ENCODE measurements around the gene STK11IP. TPM values are rescaled to one million over a fixed set of nuclear protein-coding genes. Genes with fewer than 3 reads are reported as not detected.

Gene STK11IP
- total and polyA plus RNA-seq, 7 donors, result 5.5 to 13.3 (median 9.0) TPM

- DNase-seq (no peak), ATAC-seq (peak; percentile 61 to 81 (median 72))
- intact Hi-C loops (cut with DNase I), result no loop called here
- no peaks in the 10 kb centered on the region for H3K27me3 ChIP-seq (ENCODE audit: insufficient read depth in 3 of 3, low read length in 2 of 3)
- no peaks in the 10 kb centered on the region for H3K4me1 ChIP-seq
- no peaks in the 10 kb centered on the region for H3K9me3 ChIP-seq
- WGBS, 3 donors, result 56 to 70% (median 64%) methylated on average over 8 of the region's 8 CpGs
- no peak overlapping the region for H3K4me3 ChIP-seq
- TF ChIP-seq CTCF (IDR thresholded peaks at IDR 0.05), result no peak
- no peak overlapping the region for H3K27ac ChIP-seq
- H3K36me3 ChIP-seq (ENCODE audit: insufficient read depth in 1 of 2, low read depth in 1 of 2), result no peaks in the 10 kb centered on the region
Measured at GRCh38 chr2:219578811-219579613, 18.6 kb upstream of the STK11IP start.

- intact Hi-C loops (cut with DNase I), result no loop called here
- WGBS, 3 donors, result 70 to 76% (median 71%) methylated on average over 2 of the region's 2 CpGs
- H3K9me3 ChIP-seq, result no peaks in the 10 kb centered on the region
- H3K4me1 ChIP-seq, result no peaks in the 10 kb centered on the region
- H3K36me3 ChIP-seq (ENCODE audit: insufficient read depth in 1 of 2, low read depth in 1 of 2), result no peaks in the 10 kb centered on the region
- TF ChIP-seq CTCF (IDR thresholded peaks at IDR 0.05), result no peak
- H3K4me3 ChIP-seq, result no peak overlapping the region
- ATAC-seq (no peak), DNase-seq (no peak)
- no peaks in the 10 kb centered on the region for H3K27me3 ChIP-seq (ENCODE audit: insufficient read depth in 3 of 3, low read length in 2 of 3)
- no peak overlapping the region for H3K27ac ChIP-seq
Measured at GRCh38 chr2:219581346-219581745, 16.3 kb upstream of the STK11IP start.

GRCh38 chr2:219591091-219591490 lies 6.6 kb upstream of the STK11IP start:
- intact Hi-C loops (cut with DNase I), result no loop called here
- Histone ChIP-seq H3K36me3 (ENCODE audit: insufficient read depth in 1 of 2, low read depth in 1 of 2) (no peaks in the 10 kb centered on the region), H3K27ac (no peak overlapping the region), H3K27me3 (ENCODE audit: insufficient read depth in 3 of 3, low read length in 2 of 3) (no peaks in the 10 kb centered on the region), H3K4me3 (no peak overlapping the region), H3K9me3 (no peaks in the 10 kb centered on the region), H3K4me1 (no peaks in the 10 kb centered on the region)
- DNase-seq (no peak), ATAC-seq (no peak)
- no peak for TF ChIP-seq CTCF (IDR thresholded peaks at IDR 0.05)
- 69 to 89% (median 75%) methylated on average over 4 of the region's 4 CpGs for WGBS, 3 donors

GRCh38 chr2:219592736-219593135 lies 4.9 kb upstream of the STK11IP start:
- no peak for DNase-seq
- Histone ChIP-seq H3K27ac (no peak overlapping the region), H3K9me3 (no peaks in the 10 kb centered on the region), H3K27me3 (ENCODE audit: insufficient read depth in 3 of 3, low read length in 2 of 3) (no peaks in the 10 kb centered on the region), H3K4me3 (no peak overlapping the region), H3K36me3 (ENCODE audit: insufficient read depth in 1 of 2, low read depth in 1 of 2) (no peaks in the 10 kb centered on the region), H3K4me1 (no peaks in the 10 kb centered on the region)
- intact Hi-C loops (cut with DNase I), result no loop called here
- ATAC-seq, result no peak
- no peak for TF ChIP-seq CTCF (IDR thresholded peaks at IDR 0.05)
- 41 to 63% (median 52%) methylated on average over 6 of the region's 6 CpGs for whole genome bisulfite sequencing, 3 donors

GRCh38 chr2:219593154-219593553 lies 4.5 kb upstream of the STK11IP start:
- H3K36me3 ChIP-seq (ENCODE audit: insufficient read depth in 1 of 2, low read depth in 1 of 2), result no peaks in the 10 kb centered on the region
- intact Hi-C loops (cut with DNase I), result no loop called here
- H3K27ac ChIP-seq, result no peak overlapping the region
- TF ChIP-seq CTCF (IDR thresholded peaks at IDR 0.05), result no peak
- no peaks in the 10 kb centered on the region for H3K9me3 ChIP-seq
- DNase-seq, result no peak
- H3K27me3 ChIP-seq (ENCODE audit: insufficient read depth in 3 of 3, low read length in 2 of 3), result no peaks in the 10 kb centered on the region
- no peak overlapping the region for H3K4me3 ChIP-seq
- H3K4me1 ChIP-seq, result no peaks in the 10 kb centered on the region
- ATAC-seq, result no peak
- 79 to 85% (median 81%) methylated on average over 2 of the region's 2 CpGs for WGBS, 3 donors

Measured in psoas muscle (tissue), 8 donors.